Dedifferentiated amniotic fluid mesenchymal stem cell (primary cell): ENCODE results near the gene JAZF1.

Source experiments
- DNase-seq: peaks from one replicate; pipeline ENCODE4 v3.0.0-alpha.2; 2016; ENCODE audit errors: extremely low spot score

Gene JAZF1

DNA sequence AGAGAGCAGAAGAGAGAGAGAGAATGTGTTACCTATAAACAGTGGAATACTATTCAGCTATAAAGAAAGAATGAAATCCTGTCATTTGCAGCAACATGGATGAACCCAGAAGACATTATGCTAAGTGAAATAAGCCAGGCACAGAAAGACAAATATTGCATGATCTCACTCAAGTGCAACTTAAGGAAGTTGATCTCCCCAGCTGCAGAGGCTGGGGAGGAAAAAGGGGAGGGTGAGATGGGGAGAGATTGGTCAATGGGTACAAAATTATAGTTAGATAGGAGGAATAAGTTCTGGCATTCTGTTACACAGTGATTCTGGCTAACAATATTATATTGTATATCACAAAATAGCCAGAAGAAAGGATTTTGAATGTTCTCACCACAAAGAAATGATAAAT is 11.2 kb upstream of the JAZF1 start:
- DNase-seq = no peak

DNA sequence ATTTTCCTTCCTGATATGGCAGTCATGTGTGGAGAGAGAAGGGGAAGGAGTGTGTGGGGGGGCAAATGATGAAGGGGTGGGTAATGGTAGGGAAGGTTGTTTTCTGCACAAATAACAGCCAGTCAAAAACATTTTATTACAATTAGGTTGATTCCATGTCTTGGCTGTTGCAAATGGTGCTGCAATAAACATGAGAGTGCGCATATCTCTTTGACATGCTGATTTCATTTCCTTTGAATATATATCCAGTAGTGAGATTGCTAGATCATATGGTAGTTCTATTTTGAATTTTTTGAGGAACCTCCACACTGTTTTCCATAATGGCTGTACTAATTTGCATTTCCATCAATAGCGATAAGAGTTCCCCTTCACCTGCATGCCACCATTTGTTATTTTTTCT is 10.6 kb upstream of the JAZF1 start:
- no peak for DNase-seq

DNA sequence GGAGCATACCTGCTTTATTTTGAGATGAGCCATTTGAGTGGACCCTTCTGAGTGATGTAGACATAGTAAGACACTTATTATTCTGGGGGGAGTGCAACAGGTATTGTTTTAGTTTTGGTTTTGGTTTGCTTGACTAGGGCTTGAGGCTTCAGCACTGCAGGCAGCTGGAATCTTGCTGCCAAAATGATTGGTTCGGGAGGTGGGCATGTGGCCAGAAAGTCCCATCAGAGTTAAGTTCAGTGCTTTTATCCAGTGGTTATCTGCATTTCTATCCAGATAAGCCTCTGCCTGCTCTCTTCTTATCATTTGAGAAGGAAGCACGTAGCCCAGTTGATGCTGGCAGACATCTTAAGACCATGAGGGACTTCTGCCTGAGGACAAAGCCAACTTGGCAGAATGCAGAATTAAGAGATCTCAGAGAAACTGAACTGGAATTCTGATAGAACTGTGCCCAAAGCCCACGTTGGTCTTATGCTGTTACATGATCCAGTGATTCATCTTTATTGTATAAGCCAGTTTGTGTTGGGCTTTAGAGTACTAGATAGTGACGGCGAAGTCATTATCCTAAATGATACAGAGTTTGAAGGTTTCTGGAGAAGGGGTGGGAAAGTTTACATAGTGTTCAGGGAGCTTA is 9.6 kb upstream of the JAZF1 start:
- no peak for DNase-seq

DNA sequence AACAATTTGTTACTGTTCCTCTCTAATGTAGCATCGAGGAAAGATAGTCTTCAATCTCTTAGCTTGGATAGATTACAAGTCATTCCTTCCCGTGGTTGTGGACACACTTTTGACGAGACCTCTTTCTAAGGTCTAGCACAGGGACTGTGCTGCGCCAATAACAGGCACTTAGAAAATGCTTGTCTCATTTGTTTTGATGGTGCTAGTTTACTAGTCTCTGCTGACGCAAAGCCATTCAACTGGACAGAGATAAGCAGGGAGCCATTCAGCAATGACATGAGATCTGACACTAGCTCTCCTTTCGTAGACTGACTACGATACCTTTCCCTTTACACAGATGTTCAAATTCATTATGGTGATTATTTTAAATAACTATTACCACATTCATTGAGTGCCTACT is 6.4 kb upstream of the JAZF1 start:
- no peak for DNase-seq

DNA sequence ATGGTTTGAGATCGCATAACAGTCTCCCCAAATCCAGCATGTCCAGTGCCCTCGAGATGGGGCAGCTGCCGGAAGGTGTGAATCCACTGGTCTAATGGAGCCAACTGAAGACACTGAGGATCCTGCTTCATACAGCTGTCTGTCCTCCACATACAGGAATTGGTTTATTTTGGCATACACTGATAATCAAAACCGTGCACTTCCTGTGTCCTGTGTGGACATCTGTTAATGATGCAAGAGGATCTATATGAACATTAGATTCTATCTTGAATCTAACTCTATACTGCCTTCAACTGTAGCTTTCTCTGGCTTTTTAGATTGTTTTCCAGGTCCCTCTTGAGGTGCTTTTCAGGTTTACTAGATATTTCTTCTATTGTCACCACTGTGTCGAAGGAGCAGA is 3.0 kb upstream of the JAZF1 start:
- DNase-seq = no peak

DNA sequence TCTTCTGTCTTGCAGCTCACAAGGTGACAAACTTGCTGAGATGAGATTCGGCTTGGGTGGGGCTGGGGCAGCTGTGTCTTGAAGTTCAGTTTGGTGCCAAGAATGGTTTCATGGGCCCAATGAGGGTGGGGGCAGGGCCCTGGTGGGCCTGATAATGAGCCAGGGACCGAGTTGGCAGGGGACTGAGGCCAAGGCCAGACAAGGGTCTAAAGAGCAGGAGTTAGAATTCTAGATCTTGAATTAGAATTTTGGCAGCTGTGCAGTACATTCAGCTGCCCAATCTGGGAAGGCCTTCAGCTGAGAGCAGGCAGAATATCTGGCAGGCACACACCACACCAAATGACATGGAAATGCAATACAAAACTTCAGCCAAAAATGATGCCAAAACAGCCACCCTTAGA is 1.5 kb upstream of the JAZF1 start:
- DNase-seq = no peak

DNA sequence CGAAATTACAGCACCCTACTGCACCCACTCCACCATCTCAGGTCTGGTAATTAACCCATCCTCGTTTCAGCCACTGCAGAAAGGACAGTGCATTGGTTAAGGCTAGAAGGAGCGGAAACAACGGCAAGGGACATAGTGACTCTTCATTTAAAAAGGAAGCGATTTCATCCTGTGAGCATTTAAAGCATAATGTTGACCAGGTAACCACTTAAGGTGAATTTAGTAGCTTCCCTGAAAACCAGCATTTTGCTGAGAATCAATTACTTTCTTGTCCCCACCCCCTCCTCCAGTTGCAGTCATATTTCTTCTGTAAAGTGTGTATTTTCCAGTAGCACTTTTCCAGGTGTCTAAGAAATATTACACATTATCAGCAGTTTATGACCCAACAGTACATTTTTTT is 821 bp upstream of the JAZF1 start:
- DNase-seq = no peak

DNA sequence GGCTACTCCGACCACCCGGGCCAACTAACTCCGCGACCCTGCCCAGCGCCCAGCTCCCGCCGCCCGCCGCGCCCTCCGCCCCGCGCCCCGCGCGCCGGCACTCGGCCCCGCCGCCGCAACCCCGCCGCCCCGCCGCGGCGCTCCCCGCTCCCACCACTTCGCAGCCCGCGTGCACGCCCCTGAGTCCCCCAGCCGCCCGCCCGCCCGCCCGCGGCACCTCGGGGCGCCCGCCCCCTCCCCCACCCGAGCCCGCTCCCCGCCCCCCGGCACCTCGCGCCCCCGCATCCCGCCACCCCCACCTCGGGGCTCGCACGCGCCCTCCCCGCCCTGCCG is 598 bp downstream of the JAZF1 start:
- DNase-seq = no peak

DNA sequence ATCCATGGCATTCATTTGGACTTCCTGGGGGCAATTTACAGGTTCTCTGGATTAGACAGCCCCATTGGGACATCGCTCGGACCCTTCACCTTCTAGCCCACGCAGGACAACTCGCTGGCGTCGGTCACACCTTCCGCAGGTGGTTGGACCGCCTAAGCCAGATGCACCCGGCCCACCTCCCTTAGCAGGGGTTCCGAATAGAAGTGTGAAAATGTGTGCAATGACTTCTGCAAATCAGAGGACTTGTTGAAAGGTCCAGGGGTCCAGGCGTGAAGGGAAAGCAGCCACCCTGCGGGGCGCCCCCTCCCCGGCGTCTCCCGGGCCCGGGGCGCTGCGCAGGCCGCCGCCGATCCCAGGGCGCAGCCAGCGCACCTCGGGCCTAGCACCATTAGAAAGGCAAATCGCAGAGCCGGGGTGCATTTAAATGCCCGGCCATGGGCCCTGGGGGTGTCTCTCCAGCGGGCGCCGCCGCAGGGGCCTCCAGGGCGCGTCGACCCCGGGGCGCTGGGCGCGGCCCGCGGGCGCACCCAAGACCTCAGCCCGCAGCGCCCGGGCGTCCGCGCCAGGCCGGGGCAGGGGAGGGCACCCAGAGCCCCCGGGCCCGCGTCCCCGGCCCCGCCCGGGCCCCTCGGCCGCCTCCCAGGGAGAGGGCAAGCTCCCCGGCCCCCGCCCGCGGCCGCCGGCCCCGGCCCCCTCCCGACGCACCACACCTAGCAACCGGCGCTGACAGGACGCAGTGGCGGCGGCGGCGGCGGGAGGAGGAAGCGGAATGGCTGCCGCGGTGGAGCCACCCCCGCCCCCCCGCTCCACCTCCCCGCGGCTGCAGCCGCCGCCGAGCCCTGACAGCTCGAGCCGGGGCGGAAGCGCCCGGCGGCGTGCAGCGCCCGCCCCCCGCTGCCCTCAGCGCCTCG is 1.2 kb downstream of the JAZF1 start:
- DNase-seq = no peak

DNA sequence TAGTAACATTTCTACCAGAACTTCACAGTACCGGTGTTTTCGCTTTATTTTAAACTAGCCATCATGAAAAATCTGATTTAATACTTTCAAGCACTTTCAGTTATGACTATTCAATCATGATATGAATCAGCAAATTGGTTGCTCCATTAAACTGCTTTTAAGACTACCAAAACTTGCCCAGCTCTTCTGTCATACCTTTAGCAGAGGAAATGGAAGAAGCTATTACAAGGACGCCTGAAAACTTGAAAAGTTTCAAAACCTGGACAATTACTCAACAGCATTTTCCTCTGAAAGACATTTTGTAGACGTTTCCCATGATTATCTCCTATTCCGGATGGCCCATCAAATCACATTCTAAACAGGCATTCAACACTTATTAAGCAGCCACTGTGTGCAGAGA is 2.0 kb downstream of the JAZF1 start:
- no peak for DNase-seq

DNA sequence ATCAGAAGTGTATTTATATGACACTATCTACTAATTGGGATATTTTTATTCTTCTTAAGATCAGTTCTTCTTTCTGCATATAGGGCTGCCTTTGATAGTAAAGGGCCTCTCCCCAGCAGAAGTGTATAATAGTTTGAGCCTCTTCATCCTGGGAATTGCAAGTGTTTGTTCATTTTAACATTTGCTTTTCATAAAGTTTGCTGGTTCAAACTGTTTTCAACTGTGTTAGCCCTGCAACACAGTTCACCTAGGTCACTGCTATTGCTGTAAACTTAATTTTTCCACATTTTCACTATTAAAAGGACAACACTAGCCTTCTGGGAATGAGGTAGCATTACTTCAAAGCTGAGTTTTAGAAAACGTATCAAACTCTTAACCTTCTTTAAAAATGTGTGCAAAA is 2.8 kb downstream of the JAZF1 start:
- DNase-seq = no peak

DNA sequence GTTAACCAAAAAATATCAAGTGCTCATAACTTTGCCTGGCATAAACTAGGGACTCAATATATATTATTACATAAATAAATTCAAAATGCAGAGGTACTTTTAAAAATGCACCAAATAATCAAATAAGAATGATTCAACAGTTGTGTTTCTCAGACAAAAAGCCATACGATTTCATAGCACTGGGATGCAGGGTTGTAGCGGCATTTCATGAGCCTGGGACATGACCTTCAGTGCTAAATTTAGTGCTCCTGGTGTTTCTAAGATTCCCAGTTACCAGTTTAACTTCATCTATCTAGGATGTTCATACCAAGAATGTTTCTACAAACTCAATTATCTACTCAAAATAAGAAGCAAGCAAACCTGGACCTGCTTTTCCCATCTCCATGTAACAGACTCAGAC is 4.0 kb downstream of the JAZF1 start:
- DNase-seq = no peak

DNA sequence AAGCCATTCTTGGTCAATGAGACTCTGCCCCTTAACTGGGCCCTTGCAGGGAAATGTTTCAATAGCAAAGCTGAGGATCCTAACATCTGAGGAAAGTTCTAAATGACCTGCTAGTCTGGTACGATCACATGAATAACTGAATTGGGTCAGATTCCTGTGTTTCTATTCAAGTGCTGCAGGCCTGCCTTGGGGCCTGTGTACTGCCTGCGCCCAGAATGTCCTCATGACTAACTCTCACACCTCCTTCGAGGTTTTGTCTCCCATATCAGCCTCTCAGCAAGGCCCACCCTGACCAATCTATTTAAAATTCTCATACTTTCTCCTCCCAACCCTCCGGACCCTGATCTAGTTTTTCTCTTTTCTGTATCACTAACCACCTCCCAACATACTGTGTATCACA is 4.4 kb downstream of the JAZF1 start:
- DNase-seq = no peak

DNA sequence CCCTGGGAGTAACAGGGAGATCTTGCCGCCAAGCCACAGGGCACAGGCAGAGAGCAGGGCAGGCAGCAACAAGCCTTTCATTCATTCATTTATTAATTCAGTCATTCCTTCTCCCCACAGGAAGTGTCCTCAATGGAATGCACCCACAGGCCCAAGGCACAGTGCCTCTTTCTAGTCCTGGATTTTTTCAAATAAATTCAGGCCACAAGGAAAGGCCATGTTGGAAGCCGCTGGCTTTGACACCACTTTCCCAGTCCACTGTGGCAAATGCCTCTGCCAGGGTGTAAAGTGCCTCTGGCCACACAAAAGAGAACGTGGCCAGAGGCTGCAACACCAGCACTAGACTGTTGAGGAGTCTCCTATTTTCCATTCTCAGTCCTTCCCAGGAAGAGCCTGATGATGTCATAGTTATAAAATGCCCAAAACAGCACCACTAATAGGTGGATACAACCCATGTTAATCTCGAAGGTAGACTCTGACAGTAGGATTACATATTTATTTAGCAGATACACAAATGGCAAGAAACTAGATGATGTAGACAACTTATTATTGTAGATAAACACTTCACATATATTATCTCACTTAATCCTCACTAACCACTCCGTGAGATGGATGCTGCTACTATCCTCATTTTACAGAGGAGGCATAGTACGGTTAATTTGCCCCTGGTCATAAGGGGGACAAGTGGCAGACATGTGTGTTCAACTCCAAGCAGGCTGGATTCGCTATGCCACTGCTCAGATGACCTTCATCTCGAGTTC is 5.5 kb downstream of the JAZF1 start:
- DNase-seq = no peak

DNA sequence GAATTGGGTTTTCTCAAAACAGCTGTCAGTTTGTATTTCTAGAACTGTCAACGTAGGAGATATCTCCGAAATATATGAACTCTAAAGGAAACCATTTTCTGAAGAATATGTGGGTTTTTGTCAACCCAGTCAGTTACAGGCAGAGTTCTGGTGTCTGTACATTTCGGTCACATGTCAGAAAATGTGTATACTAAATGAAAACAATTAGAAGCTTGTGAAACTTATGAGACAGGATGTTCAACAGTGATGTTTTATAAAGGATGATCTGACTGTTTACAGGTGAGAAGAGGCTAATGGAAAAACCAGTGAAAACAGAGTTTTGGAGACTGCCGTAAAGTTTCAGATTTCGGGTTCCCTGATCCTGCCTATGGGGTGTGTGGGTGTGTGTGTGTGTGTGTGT is 6.2 kb downstream of the JAZF1 start:
- DNase-seq = no peak

DNA sequence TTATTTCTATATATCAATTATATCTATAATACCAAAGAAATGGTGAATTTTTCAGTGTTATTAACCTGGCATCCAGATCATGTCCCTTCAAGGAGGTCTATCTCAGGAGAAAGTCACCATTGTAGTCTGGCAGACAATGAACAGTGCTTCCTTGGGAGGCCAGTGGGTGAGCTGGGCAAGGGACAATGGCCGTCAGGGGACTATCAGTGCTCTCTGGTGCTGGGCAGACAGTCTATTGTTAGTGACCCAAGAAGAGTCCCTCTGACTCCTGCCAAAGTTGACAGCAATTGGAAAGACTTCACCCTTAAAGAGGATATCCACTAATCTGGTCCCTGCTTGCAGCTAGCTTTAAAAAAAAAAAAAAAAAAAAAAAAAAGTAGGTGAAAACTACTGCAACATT is 7.1 kb downstream of the JAZF1 start:
- DNase-seq = no peak

DNA sequence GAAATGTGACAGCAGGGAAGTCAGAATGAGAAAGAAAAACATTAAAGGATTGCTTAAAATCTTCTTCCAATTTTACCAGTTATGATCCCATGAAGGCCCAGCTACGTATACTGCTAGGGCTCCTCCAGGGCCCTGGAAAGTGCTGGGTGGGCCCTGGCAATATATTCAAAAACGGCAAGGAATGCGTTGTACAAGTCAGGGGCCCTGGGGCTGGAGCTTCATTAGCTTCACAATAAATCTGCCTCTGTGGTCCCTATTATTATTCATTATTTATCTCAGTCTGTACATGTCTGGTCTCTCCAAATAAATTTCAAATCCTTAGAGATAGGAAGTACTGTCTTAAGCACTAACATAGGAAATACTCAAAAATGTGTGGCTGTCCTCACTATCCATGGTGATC is 7.6 kb downstream of the JAZF1 start:
- DNase-seq = no peak

DNA sequence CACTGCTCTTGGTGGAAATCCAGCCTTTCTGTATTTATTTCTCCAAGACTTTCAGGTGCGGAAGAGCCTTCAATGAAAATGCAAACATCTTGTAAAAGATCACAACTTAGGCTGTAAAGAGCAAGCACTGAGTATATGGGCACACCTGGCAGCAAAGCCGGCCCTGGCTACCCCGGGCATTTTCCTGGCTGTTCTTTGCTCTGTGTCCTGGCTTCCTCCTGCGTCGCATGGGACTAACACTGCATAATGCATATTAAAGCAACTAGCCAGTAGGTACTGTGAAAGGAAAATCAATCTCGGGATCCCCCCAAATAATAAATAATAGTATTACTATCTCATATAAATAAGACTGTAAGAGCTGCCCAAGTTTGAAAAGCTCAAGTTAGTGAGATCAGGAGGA is 9.9 kb downstream of the JAZF1 start:
- no peak for DNase-seq

DNA sequence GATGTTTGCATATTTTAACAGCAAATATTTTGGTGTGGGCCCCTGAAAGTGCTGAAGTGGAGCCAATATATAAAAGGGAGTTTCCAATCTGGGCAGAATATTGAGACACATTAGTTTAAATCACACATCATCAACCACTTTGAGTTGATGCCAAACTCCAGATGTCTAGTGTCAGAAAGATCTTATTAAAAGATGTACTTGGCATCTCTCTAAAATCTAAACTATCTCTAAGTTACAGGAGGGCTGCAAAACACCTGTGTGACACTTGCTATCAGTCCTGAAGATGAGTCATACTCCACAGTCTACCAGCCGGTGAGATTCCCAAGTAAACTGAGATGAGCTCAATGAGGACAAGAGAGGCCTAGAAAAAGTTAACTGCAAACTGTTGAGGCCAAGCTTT is 11.4 kb downstream of the JAZF1 start:
- no peak for DNase-seq

DNA sequence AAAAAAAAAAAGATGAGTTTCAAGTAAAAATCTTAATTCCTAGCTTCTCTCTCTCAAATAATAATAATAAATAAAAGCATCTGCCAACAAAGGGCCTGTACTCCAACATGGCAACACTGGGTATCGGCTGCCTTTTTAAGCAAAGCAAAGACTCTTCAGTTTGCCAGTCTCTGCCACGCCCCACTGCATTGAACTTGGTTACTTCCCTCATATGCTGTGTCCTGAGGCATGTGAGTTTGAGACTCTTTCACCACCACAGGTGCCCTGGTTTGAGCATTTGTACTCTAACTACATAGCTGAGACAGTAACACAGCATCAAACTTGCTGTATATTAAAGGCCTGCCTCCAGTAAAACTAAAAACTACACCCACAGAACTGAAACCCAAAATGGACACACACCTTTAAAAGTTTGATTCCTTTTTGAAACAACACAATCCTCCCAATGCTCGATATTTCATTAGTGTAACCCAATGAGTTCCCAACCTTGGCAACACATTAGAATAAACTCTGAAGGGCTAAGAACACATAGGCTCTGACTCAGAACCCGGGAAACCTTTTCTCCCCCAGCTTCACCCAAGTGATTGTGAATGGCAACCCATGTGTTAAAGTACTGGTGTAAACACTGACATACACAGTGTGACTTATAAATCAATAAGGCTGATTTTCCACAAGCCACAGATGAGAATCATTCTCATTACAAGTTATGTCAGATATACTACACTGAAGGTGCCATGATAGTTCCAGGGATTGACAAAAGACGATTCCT is 12.0 kb downstream of the JAZF1 start:
- DNase-seq = no peak

DNA sequence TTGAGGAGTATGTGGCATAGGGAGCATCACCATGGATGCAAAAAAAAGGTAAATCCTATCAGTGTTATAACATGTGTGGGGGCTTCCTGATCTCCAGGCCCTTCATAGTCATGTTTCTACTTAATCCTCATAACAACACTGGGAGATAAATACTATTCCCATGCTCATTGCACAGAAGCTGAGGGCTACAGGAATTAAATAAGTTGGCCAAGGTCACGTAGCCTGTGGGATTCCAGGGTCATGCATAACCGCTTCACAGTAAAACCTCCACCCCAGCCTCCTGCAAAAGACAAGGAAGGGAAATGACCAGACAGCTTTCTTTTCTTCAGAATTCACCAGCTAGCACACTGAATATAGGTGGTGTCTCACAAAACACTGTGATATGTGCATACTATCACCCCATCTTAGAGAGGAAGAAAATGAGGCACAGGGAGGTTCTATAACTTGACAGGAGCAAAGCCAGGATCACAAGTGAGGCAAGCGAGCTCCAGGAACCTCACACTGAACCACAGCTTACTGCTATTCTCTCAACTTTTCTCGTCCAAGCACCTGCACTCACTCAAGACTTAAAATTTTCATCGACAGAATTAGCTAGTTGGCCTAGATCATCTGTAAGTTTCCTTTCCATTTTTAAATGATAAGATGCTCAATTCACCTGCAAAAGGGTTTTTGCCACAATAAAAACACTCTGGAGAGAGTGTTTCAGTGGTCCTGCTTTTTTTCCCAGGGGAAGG is 13.4 kb downstream of the JAZF1 start:
- DNase-seq = no peak
